ENCODE data around the gene ADAMTS18.

DNA sequence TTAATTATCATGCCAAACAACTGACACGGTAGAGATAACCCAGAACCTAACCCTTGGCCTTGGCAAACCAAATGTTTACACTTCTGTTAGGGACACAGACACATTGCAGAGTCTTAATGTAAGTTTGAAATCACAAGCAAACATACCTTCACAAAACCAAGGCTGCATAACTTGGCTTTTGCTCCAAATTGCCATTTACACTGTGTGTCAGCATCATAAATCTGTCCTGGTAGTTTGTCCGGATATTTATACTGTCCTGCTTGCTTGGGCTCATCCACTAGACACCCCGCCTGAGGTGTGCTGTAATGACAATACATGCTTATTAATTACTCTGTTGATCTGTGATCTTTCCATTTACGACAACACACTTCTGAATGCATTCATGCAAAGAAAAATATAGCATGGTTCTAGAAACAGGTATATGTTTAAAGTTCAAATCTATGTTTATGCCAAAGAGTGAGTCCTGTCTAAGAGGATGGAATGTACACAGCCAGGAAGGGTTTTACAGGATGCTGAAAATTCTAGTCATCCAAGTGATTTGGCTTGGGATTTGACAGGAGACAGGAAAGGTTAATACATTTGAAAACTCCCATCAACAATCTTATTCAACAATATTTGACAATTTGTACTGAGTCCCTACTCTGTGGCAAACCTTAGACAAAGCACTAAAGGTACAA, 81.1 kb downstream of the ADAMTS18 start:
- TF ChIP-seq ZKSCAN8 (CRISPR knock-in tag; IDR thresholded peaks at IDR 0.05), result no peak
- TF ChIP-seq, protein P1, sequence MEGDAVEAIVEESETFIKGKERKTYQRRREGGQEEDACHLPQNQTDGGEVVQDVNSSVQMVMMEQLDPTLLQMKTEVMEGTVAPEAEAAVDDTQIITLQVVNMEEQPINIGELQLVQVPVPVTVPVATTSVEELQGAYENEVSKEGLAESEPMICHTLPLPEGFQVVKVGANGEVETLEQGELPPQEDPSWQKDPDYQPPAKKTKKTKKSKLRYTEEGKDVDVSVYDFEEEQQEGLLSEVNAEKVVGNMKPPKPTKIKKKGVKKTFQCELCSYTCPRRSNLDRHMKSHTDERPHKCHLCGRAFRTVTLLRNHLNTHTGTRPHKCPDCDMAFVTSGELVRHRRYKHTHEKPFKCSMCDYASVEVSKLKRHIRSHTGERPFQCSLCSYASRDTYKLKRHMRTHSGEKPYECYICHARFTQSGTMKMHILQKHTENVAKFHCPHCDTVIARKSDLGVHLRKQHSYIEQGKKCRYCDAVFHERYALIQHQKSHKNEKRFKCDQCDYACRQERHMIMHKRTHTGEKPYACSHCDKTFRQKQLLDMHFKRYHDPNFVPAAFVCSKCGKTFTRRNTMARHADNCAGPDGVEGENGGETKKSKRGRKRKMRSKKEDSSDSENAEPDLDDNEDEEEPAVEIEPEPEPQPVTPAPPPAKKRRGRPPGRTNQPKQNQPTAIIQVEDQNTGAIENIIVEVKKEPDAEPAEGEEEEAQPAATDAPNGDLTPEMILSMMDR (IDR thresholded peaks at IDR 0.05 in 2 of 3, conservative IDR thresholded peaks at IDR 0.05 in 1 of 3; ENCODE audit: insufficient read depth in 2 of 3, low read depth in 1 of 3, low read length in 3 of 3), result no peak
